Pons (tissue), 1 donor: ENCODE data around the gene ATP2B3.

Experiments
- DNase-seq: peaks from one replicate; pipeline ENCODE4 v3.0.0-alpha.2; 2016; ENCODE audit warnings: low spot score

Gene ATP2B3

DNA sequence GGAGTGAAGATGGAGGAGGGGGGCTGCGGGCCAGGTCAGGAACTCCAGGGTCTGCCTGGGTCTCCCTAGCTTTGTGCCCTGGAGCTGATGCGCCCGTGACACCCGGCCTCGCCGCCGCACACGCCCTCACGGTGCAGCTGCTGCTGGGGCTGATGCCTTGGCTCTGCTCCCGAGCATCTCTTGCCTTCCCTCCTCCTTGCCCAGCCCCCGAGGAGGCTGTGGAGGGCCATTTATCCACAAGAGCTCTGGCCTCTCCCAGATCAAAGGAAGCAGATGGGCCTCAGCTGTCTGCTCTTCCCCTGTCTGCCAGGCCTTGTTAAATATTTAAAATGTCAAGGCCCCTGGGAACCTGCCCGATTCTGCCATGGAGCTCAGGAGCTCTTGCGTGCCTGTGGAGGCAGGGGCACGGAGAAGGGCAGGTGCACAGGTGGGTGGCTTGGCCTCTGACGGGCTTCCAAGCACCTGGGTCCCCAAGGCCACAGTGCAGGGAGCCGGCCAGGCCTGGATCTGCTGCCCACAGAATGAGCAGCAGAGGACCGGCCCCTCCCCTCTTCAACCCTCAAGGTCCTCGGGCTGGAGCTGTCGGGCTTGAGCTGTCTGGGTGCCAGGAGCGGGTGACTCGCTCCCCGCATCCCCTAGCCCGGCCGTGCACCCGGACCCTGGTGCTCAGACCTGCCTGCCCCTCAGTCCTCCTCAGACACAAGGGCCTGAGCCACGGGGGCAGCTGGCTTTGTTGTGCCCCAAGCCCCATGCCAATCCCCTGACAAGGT lies 20.3 kb downstream of the ATP2B3 start:
- no peak for DNase-seq

DNA sequence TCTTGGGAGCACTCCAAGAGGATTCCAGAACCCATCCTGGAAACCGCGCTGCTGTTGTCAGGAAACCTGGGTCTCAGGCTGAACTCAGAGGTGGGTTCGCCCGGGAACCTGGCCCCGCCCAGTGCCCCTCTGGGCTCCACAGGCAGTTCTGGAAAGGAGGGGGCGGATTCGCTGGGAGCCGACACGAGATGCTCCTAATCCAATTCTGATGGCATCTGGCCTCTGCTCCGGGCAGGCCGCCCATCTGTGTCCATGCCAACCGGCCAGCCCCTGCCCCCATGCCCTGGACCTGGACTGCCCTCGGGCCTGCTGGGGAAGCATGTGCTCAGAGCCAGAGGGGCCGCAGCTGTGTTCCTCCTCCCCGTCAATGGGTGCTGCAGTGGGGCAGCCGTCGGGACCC lies 21.0 kb downstream of the ATP2B3 start:
- no peak for DNase-seq

DNA sequence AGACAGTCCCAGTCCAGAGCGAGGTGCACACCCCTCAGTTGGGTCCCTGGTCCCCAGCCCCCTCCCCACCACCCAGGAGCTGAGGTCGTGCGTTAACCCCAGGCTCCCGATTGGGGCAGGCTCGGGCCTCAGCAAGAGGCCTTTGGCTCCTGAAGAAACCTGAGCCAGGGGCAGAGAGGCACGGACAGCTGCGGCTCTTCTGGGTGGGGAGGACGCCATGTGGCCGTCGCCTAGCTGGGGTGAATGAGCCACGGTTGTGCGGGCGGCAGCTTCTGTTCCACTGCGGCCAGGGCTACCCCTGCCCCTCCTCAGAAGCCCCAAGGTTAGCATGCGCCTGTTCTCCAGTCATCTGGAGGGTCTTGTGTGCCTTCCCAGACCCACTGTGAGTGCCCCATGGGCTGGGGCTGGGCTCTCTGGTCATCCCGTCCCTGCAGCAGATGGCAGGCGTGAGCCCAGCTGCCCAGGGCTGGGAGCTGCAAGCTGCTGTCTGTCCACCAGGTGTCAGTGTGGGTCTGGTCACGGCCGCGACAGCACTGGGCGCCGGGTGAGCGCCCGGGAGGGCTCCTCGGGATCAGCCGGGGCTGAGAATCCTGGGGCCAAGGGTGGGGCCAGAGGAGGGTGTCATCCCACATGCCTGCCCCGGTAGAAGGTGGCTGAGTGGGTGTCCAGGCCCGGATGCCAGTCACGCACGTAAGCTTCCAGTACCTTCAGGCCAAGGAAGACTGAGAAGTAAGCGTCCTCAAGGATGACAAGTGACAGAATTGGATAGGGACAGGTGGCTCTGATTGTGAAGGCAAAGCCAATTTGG lies 21.9 kb downstream of the ATP2B3 start:
- DNase-seq: peak; percentile 50

DNA sequence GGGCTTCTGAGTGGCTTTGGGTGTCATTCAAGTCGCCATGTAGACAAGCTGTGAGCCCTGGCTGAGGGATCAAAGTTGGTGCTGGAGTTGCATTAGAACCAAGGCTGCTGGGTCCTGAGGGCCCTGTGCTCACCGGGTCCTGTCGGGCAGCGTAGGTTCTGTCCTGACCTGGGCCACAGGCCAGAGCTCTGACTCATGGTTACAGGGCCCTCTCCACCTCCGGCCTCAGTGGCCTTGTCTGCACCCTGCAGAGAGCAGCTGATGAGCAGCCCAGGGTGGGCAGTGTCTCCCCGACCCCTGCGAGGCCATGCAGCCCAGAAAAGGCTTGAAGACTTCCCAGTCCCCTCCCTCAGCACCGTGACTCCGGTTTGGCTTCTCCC lies 22.5 kb downstream of the ATP2B3 start:
- DNase-seq: no peak

GRCh38 chrX:153544727-153545126 lies 27.3 kb downstream of the ATP2B3 start:
- DNase-seq: no peak

- no peak for DNase-seq
These were observed 28.9 kb downstream of the ATP2B3 start for GRCh38 chrX:153546386-153546785.

DNA sequence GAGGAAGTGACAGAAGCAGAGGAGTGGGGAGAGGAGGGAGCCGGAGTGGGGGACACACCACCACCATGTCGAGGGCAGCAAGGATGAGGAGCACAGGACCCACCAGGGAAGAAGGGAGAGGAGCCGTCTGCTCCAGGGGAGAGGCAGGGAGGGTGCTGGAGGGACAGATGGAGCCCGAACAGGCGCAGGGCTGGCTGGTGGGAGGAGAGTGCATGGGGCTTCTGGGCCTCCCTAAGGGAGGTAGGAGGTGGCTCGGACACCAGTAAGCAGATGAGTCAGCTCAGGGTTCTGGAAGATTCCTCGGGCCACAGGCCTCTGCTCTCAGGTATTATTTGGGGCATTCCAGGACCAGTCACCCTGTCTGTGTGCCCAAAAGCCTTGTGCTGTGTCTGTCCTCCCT lies 29.8 kb downstream of the ATP2B3 start:
- DNase-seq: no peak

DNA sequence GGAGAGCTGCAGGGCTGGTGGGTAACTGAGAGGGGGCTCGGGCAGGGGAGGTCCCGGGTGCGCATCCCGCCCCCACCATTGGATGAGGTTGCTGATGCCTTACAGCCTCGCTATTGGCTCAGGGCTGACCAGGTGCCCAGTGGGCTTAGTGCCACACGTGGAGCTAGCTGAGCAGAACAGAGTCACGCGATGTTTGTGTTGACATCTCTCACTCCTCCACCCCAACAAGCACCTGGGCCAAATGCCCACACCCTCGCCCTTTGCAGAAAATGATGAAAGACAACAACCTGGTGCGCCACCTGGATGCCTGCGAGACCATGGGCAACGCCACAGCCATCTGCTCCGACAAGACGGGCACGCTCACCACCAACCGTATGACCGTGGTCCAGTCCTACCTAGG lies 31.8 kb downstream of the ATP2B3 start:
- no peak for DNase-seq

DNA sequence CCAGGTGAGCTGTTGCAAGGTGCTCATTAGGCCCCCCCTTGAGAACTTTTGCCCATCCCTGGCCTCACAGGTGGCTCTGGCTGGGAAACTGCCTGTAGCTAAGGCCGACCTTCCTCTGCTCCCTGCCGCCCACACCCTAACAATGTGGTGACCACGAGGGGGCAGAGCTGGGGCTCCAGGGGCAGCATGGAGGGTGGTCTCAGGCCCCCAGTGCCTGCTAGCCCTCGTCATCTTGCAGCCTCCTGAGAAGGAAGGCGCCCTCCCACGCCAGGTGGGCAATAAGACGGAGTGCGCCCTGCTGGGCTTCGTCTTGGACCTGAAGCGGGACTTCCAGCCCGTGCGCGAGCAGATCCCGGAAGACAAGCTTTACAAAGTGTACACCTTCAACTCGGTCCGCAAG lies 32.4 kb downstream of the ATP2B3 start:
- no peak for DNase-seq

DNA sequence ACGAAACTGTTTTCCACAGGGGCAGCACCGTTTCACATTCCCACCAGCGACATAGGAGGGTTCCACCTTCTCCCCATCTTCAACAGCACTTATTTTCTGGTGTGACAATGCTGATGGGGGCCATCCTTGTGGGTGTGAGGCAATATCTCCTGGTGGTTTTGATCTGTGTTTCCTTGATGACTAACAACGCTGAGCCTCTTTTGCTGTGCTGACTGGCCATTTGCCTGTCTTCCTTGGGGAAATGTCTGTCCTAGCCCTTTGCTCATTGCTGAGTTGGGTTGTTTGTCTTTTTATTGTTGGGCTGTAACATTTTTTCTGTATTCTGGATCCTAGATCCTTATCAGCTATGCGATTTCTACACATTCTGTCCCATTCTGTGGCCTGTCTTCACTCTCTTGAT lies 33.7 kb downstream of the ATP2B3 start:
- no peak for DNase-seq

DNA sequence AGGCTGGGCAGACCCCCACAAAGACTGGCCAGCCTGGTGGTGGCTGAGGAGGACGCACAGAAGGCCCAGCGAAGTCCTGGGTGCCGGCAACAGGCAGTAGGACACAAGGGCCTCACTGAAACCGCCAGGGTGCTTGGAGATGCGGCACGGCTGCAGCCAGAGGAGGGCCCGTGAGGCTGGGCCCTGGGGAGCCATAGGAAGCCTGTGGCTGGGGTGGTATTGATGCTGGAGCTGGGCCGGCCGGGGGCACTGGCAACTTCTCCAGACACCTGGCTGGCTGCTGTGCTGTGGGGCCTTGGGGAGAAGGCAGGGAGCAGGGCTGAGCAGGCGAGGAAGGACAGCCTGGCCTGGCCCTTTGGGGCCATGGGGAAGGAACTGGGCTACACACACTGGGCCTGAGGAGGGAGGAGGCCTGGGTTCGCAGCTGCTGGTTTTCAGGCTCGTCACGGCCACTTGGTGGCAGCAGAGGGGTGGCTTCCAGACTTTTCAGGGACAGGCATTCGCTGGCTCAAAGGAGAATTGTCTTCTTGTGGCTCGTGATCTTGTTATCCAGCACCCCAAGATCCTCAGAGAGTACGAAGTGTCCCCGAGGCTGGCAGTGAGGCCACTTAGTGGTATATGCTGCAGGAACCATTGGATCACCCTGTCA lies 37.2 kb downstream of the ATP2B3 start:
- DNase-seq: peak; percentile 83

DNA sequence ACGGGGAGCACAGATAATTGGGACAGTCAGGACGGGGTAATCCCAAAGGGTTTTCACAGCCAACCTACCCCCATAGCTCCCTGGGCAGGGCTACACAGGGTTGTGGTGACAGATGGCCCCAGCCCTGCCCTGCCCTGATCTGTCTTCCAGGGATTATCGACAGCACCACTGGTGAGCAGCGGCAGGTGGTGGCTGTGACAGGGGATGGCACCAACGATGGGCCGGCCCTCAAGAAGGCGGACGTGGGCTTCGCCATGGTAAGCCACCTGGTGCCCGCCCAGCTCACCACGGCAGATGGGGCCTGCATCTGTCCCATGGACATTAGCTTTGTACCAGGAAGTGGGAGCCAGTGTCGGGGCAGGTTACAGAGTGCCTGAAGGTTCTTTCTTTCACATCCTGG lies 39.3 kb downstream of the ATP2B3 start:
- DNase-seq: no peak

DNA sequence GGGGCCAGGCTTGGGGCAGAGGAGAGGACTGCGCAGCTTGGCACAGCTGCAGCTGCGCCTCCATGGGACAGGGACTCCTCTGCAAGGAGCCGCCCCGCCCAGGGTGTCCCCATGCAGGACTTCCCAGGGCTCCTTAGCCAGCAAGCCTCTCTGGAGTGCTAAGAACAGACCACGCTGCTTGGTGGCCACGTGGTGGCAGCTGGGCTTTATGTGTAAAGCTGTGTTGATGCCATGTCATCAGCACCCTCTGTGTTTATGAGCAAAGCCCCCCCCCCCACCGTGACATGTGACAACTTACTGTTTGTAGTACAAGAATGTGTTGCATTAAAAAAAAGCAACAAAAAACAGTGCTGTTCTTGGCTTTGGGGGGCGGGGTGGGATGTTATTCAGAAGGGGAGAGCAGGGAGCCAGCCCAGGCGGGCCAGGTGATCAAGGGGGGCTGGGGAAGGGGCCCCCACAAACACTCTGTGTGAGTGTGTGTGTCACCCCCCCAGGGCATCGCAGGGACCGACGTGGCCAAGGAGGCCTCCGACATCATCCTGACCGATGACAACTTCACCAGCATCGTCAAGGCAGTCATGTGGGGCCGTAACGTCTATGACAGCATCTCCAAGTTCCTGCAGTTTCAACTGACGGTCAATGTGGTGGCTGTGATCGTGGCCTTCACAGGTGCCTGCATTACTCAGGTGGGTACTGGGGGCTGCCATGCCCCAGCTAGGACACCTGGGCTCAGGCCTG lies 40.3 kb downstream of the ATP2B3 start:
- no peak for DNase-seq

- DNase-seq: no peak
These were observed 42.6 kb downstream of the ATP2B3 start for GRCh38 chrX:153560000-153560399.

GRCh38 chrX:153560466-153560865 lies 43.0 kb downstream of the ATP2B3 start:
- DNase-seq: no peak

- no peak for DNase-seq
These were observed 43.9 kb downstream of the ATP2B3 start for GRCh38 chrX:153561337-153561736.

- DNase-seq: no peak
These were observed 45.1 kb downstream of the ATP2B3 start for GRCh38 chrX:153562546-153562945.

- no peak for DNase-seq
These were observed 46.7 kb downstream of the ATP2B3 start for GRCh38 chrX:153564047-153564606.

DNA sequence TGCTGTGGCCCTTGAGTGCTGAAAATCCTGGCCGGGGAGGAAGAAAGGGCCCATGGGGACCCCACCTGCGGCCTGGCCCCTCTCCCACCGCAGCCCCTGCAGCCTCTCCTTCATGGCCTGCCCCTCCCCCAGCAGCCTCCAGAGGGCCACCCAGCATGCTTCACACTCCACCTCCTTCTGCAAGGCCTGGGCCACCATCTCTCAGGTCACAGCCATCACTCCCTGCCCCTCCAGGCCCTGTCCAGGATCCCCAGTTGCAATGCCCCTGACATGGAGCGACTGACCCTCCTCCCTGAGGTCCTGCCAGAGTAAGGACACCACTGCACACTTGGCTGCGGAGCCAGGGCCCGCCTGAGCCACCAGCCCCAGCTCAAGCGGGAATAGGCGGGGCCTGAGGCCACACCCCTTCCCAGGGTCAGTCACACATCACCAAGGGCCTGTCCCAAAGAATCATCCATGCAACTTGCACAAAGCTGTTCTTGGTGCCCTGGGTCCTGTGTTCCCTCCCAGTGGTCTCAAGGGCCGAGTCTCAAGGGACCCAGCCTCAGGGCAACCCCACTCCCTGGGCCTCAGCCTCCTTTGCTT lies 48.6 kb downstream of the ATP2B3 start:
- no peak for DNase-seq

DNA sequence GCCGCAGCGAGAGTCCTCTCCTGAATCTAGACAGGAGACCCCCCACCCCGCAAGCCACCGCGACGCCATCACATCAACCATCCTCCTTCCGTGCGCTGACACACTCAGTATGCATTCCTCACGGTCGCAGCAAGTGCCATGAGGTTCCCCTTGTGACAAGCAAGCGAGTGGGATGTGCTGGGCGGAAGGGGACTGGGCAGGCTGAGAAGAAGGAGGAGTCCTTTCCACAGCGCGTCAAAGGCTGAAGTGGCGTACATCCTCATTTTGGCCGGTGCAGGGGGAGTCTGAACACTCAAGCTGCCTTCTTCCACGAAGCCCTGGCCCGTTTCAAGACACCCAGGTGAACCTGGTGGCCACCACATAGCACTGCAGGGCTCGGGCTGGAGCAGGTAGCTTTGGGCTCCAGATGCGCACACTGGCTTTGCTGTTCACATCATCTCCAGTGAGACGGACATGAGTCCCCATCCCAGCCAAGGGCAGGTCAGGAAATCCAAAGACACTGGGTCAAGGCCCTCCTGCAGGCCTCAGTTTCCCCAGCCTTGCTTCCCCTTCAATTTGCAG lies 51.1 kb downstream of the ATP2B3 start:
- no peak for DNase-seq

DNA sequence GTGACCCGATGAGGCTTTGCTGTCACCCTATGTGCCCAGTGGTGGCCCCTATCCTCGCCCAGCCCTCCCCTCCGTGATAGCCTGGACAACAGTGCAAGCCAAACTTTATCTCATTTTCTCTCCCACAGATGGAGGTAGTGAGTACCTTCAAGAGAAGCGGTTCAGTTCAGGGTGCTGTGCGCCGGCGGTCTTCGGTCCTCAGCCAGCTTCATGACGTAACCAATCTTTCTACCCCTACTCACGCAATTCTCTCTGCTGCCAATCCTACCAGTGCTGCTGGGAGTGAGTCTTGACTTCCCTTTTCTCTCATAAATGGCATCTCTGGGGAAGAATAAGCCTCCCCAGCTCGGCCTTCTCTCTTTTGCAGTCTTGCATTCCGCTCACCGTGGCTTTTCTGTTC lies 52.0 kb downstream of the ATP2B3 start:
- DNase-seq: no peak
